HCT116 (cell line): ENCODE results near the gene NKAIN4. TPM values are rescaled to one million over a fixed set of nuclear protein-coding genes. Genes with fewer than 3 reads are reported as not detected.
A peak's percentile ranks its signal among the peaks of the same experiment; 100 is the strongest.

ENCODE experiments used
- ATAC-seq: fragments of 200-7000 bp; cut with Tn5 transposase; 2 replicates; pipeline ENCODE4 v1.9.1; 2020; ENCODE audit warnings: mild to moderate bottlenecking, moderate library complexity
- BruUV-seq: library from RNA; stranded (reverse); fragments of 400-500 nt; replicated peaks from 2 replicates; lab custom pipeline; 2021; lab: Mats Ljungman, UMichigan
- CTCF ChIA-PET: fragments of 300-600 bp; sonication (Branson Sonifier 250); formaldehyde crosslinking; loops from one replicate; lab custom pipeline; 2021; ENCODE audit warnings: antibody characterized with exemption; lab: Charles Lee
- POLR2A ChIA-PET: fragments of 300-600, 350-600 bp; sonication (Branson Sonifier 250); formaldehyde crosslinking; loops from one replicate; lab custom pipeline; 2021; ENCODE audit warnings: antibody characterized with exemption; lab: Charles Lee
- RAD21 ChIA-PET, 2 experiments: fragments of 300-600 bp; sonication (Branson Sonifier 250); formaldehyde crosslinking; loops; one replicate each; lab custom pipeline; 2023; ENCODE audit warnings: low total read pairs in 2 of 2; ENCODE audit not compliant: uncharacterized antibody in 2 of 2, unreplicated experiment in 2 of 2, low non-redundant PET in 1 of 2; lab: Charles Lee
- DNase-seq: peaks from one replicate; pipeline ENCODE4 v3.0.0-alpha.2; 2010; ENCODE audit warnings: low read depth, low spot score
- H2AFZ ChIP-seq: fragments of 200-600 bp; shearing (Covaris generic), sonication (generic); 2 replicates; pipeline ENCODE4 v1.6.1; 2017; ENCODE audit warnings: low read depth, mixed run types, mixed read lengths, antibody characterized with exemption, low read length; ENCODE audit not compliant: poor library complexity, severe bottlenecking
- H3K27ac ChIP-seq: 2 replicates; pipeline ENCODE4 v1.5.1; 2012; ENCODE audit warnings: low read depth, low read length
- H3K27me3 ChIP-seq: fragments of 200-600 bp; sonication (generic); 2 replicates; pipeline ENCODE4 v1.6.1; 2016; ENCODE audit warnings: mixed run types, low read length, mixed read lengths; ENCODE audit not compliant: insufficient read depth
- H3K36me3 ChIP-seq, 2 experiments: fragments of 200-500 bp in 1 of 2; fragments of 200-600 bp in 1 of 2; sonication (Bioruptor generic) in 1 of 2; sonication (generic) in 1 of 2; 2 replicates each; pipeline versions ENCODE4 v1.5.1 to v1.6.1; 2014 to 2016; ENCODE audit warnings: low read length in 2 of 2, inconsistent platforms in 1 of 2, mixed read lengths in 1 of 2, mixed run types in 1 of 2; ENCODE audit not compliant: insufficient read depth in 2 of 2, control insufficient read depth in 1 of 2
- H3K4me1 ChIP-seq, 2 experiments: fragments of 200-600 bp in 1 of 2; sonication (generic) in 1 of 2; 2 replicates each; pipeline versions ENCODE4 v1.5.1 to v1.6.1; 2012 to 2017; ENCODE audit warnings: low read length in 2 of 2, inconsistent platforms in 1 of 2, mild to moderate bottlenecking in 1 of 2, mixed read lengths in 1 of 2, mixed run types in 1 of 2, moderate library complexity in 1 of 2; ENCODE audit not compliant: insufficient read depth in 2 of 2, control insufficient read depth in 1 of 2
- H3K4me2 ChIP-seq: fragments of 200-600 bp; sonication (generic); 2 replicates; pipeline ENCODE4 v1.6.1; 2017; ENCODE audit warnings: mixed run types, low read length, mixed read lengths
- H3K4me3 ChIP-seq, 2 experiments: fragments of 200-600 bp in 1 of 2; sonication (generic) in 1 of 2; replicated peaks in 1 of 2; 2 replicates each; pipeline ENCODE4 v1.5.1; 2011 to 2016; ENCODE audit warnings: low read length in 2 of 2, control low read depth in 1 of 2, low read depth in 1 of 2, mild to moderate bottlenecking in 1 of 2, mixed read lengths in 1 of 2, mixed run types in 1 of 2
- H3K79me2 ChIP-seq: fragments of 200-600 bp; sonication (generic); 2 replicates; pipeline ENCODE4 v1.6.1; 2017; ENCODE audit warnings: mild to moderate bottlenecking, mixed run types, low read length, moderate library complexity, mixed read lengths; ENCODE audit not compliant: insufficient read depth
- H3K9ac ChIP-seq: fragments of 200-600 bp; sonication (generic); 2 replicates; pipeline ENCODE4 v1.6.1; 2016; ENCODE audit warnings: low read length, mixed read lengths
- H3K9me2 ChIP-seq: fragments of 200-600 bp; sonication (generic), shearing (Covaris generic); 2 replicates; pipeline ENCODE4 v1.6.1; 2017; ENCODE audit warnings: mixed run types, mild to moderate bottlenecking, moderate library complexity; ENCODE audit not compliant: insufficient read depth
- H3K9me3 ChIP-seq, 2 experiments: fragments of 200-500 bp in 1 of 2; fragments of 200-600 bp in 1 of 2; sonication (Bioruptor generic) in 1 of 2; sonication (generic) in 1 of 2; 2 replicates each; pipeline ENCODE4 v1.6.1; 2014 to 2017; ENCODE audit warnings: low read length in 2 of 2, mixed read lengths in 2 of 2, inconsistent platforms in 1 of 2, low read depth in 1 of 2, mild to moderate bottlenecking in 1 of 2, mixed run types in 1 of 2, moderate library complexity in 1 of 2; ENCODE audit not compliant: control insufficient read depth in 1 of 2, insufficient read depth in 1 of 2
- H4K20me1 ChIP-seq: fragments of 200-600 bp; sonication (generic), shearing (Covaris generic); 2 replicates; pipeline ENCODE4 v1.6.1; 2017; ENCODE audit warnings: mixed run types, mild to moderate bottlenecking, moderate library complexity; ENCODE audit not compliant: insufficient read depth
- CBX3 ChIP-seq: IDR thresholded peaks from 2 replicates; pipeline ENCODE4 v1.6.1; 2012; ENCODE audit warnings: low read depth
- CEBPB ChIP-seq: IDR thresholded peaks from 2 replicates; pipeline ENCODE4 v1.6.1; 2012; ENCODE audit warnings: low read depth
- EGR1 ChIP-seq: IDR thresholded peaks from 2 replicates; pipeline ENCODE4 v1.6.1; 2012; ENCODE audit warnings: low read depth
- ELF1 ChIP-seq: IDR thresholded peaks from 2 replicates; pipeline ENCODE4 v1.6.1; 2012; ENCODE audit warnings: low read depth, borderline replicate concordance
- JUND ChIP-seq: IDR thresholded peaks from 2 replicates; pipeline ENCODE4 v1.6.1; 2012
- POLR2A ChIP-seq: IDR thresholded peaks from 2 replicates; pipeline ENCODE4 v1.7.0; 2011; ENCODE audit warnings: borderline replicate concordance; ENCODE audit not compliant: insufficient read depth, insufficient read length; ENCODE audit errors: extremely low read depth
- POLR2AphosphoS5 ChIP-seq: IDR thresholded peaks from 2 replicates; pipeline ENCODE4 v1.6.1; 2011; ENCODE audit warnings: mild to moderate bottlenecking, low read depth, low read length, moderate library complexity
- RAD21 ChIP-seq: IDR thresholded peaks from 2 replicates; pipeline ENCODE4 v1.6.1; 2012; ENCODE audit warnings: low read depth, mild to moderate bottlenecking
- ZFX ChIP-seq: fragments of 450-650 bp; IDR thresholded peaks from 2 replicates; pipeline ENCODE4 v1.6.1; 2017
- ZNF274 ChIP-seq: fragments of 200-500 bp; sonication (Bioruptor generic); IDR thresholded peaks from 2 replicates; pipeline ENCODE4 v1.6.1; 2014; ENCODE audit warnings: mild to moderate bottlenecking, low read depth, low read length, inconsistent platforms
- intact Hi-C: fragments of 100-400 bp; cut with micrococcal nuclease; formaldehyde crosslinking; loops from 2 replicates; pipeline ENCODE4 v1.10.0; 2022
- total RNA-seq: library from RNA; stranded (reverse); gene quantifications from one replicate; pipeline ENCODE4 v1.2.1, GENCODE V29; 2021; ENCODE audit not compliant: unreplicated experiment
- TF ChIP-seq, protein P1 (sequence below), 3 experiments: fragments of 200-600 bp in 1 of 3; sonication (generic) in 1 of 3; IDR thresholded peaks in 2 of 3; conservative IDR thresholded peaks in 1 of 3; 2 replicates each; pipeline ENCODE4 v1.5.1; 2012 to 2017; ENCODE audit warnings: low read depth in 2 of 3, low read length in 2 of 3, antibody characterized with exemption in 1 of 3, borderline replicate concordance in 1 of 3, control low read depth in 1 of 3, mild to moderate bottlenecking in 1 of 3, mixed read lengths in 1 of 3, mixed run types in 1 of 3, moderate library complexity in 1 of 3; ENCODE audit not compliant: insufficient read depth in 1 of 3
- TF ChIP-seq, protein P2 (sequence below): IDR thresholded peaks from 2 replicates; pipeline ENCODE4 v1.6.1; 2012; ENCODE audit warnings: low read depth

Gene NKAIN4
- total RNA-seq, 1 experiment from 2014 or later: not detected

DNA sequence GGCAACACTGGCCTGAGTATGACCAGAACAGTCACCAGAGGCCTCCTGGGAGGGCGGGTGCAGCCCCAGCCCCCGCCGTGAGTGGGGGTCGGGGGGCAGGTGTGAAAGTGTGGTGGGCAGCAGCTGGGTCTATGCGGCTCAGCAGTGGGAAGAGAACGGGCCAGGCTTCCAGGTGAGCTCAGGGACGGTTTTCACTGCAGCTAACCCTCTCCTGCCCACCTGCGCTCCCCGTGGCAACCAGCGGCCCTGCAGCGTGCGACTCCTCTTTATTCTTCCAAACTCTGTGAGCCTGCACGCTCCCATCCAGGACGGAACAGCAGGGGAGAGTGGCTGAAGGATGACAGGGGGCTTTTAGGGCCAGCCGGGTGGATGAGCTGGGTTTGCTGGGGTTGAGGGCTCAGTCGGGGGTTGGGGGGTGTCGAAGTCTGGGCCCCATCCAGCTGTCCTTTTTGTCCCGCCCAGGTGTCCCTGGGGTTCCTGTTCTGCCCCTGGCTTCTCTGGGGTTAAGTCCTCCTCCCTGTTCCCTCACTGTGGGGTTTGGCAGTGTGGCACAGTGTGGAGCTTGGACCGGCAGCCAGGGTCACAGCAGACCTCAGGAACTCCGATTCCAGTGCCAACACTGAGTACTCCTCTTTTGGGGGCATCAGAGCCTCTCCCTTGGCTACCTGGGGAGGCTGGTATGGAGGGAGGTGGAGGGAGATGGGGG lies 19.4 kb downstream of the NKAIN4 start:
- ChIA-PET RAD21 (interaction anchor here in 1 of 2 experiments (0.8 to 0.9 kb wide), 2 partner anchors 10 to 11 kb away, joined by 3 read pairs; no protein-coding TSS in a partner anchor), POLR2A (interaction anchor here (1.4 kb wide), 2 partner anchors 11 to 14 kb away, joined by 3 to 9 read pairs; no protein-coding TSS in a partner anchor), CTCF (interaction anchor here (0.6 to 6.2 kb wide), 7 partner anchors 11 to 51 kb away, joined by 3 to 107 read pairs (median 3); no protein-coding TSS in a partner anchor)
- no peaks in the 10 kb centered on the region for H3K79me2 ChIP-seq
- no peaks in the 10 kb centered on the region for H3K9me2 ChIP-seq
- intact Hi-C loops: loop anchor here (5.0 kb wide), 1 partner anchor 37 kb away; the partner anchor contains the start of gene ARFGAP1
- no peaks in the 10 kb centered on the region for H4K20me1 ChIP-seq
- DNase-seq: no peak
- H3K4me3 ChIP-seq: peak overlapping the region; percentile 13 to 29; a peak in 3 of 4 replicates
- H3K9ac ChIP-seq: peak overlapping the region; percentile 32
- peak overlapping the region; percentile 39; the same call in 1 of the 2 replicates for H3K27ac ChIP-seq
- peak; percentile 84 for ATAC-seq
- no peaks in the 10 kb centered on the region for H3K36me3 ChIP-seq
- no peak overlapping the region for H2AFZ ChIP-seq
- H3K9me3 ChIP-seq: no peaks in the 10 kb centered on the region
- TF ChIP-seq POLR2A (no peak), CEBPB (no peak)
- TF ChIP-seq, protein P1, sequence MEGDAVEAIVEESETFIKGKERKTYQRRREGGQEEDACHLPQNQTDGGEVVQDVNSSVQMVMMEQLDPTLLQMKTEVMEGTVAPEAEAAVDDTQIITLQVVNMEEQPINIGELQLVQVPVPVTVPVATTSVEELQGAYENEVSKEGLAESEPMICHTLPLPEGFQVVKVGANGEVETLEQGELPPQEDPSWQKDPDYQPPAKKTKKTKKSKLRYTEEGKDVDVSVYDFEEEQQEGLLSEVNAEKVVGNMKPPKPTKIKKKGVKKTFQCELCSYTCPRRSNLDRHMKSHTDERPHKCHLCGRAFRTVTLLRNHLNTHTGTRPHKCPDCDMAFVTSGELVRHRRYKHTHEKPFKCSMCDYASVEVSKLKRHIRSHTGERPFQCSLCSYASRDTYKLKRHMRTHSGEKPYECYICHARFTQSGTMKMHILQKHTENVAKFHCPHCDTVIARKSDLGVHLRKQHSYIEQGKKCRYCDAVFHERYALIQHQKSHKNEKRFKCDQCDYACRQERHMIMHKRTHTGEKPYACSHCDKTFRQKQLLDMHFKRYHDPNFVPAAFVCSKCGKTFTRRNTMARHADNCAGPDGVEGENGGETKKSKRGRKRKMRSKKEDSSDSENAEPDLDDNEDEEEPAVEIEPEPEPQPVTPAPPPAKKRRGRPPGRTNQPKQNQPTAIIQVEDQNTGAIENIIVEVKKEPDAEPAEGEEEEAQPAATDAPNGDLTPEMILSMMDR (IDR thresholded peaks at IDR 0.05 in 2 of 3, conservative IDR thresholded peaks at IDR 0.05 in 1 of 3; ENCODE audit: borderline replicate concordance in 1 of 3, insufficient read depth in 1 of 3, low read depth in 2 of 3, low read length in 2 of 3): peak in 2 of 3 experiments; percentile 74 to 81; a peak in 4 of 6 replicates
- BruUV-seq: no TSS peak
- H3K4me2 ChIP-seq: peak overlapping the region; percentile 69
- H3K27me3 ChIP-seq: no peaks in the 10 kb centered on the region
- peaks cover 38 to 63% of the 10 kb centered on the region in 2 experiments for H3K4me1 ChIP-seq

DNA sequence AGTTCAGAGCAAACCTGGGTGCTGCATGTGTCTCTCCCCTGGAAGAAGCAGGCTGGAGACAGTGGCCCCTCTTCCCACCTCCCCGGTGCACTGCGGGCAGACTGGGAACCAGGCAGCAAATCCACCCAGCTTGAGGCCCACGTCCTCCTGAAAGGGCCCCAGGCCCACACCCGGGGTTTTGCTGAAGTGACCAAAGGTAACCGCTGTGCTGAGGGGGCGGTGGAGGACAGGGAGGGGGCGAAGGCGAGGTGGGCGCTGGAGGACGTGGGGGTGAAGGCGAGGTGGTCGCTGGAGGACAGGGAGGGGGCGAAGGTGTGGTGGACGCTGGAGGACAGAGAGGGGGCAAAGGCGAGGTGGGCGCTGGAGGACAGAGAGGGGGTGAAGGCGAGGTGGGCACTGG lies 20.3 kb downstream of the NKAIN4 start:
- TF ChIP-seq, protein P2, sequence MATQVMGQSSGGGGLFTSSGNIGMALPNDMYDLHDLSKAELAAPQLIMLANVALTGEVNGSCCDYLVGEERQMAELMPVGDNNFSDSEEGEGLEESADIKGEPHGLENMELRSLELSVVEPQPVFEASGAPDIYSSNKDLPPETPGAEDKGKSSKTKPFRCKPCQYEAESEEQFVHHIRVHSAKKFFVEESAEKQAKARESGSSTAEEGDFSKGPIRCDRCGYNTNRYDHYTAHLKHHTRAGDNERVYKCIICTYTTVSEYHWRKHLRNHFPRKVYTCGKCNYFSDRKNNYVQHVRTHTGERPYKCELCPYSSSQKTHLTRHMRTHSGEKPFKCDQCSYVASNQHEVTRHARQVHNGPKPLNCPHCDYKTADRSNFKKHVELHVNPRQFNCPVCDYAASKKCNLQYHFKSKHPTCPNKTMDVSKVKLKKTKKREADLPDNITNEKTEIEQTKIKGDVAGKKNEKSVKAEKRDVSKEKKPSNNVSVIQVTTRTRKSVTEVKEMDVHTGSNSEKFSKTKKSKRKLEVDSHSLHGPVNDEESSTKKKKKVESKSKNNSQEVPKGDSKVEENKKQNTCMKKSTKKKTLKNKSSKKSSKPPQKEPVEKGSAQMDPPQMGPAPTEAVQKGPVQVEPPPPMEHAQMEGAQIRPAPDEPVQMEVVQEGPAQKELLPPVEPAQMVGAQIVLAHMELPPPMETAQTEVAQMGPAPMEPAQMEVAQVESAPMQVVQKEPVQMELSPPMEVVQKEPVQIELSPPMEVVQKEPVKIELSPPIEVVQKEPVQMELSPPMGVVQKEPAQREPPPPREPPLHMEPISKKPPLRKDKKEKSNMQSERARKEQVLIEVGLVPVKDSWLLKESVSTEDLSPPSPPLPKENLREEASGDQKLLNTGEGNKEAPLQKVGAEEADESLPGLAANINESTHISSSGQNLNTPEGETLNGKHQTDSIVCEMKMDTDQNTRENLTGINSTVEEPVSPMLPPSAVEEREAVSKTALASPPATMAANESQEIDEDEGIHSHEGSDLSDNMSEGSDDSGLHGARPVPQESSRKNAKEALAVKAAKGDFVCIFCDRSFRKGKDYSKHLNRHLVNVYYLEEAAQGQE: no peak
- TF ChIP-seq RAD21: no peak
- TF ChIP-seq ELF1: no peak
- no peak for TF ChIP-seq JUND
- no peak for TF ChIP-seq POLR2A
- no peak for TF ChIP-seq ZNF274
- TF ChIP-seq POLR2AphosphoS5: no peak
- TF ChIP-seq CBX3: no peak
- no peak for TF ChIP-seq EGR1
- no peak for TF ChIP-seq ZFX
- no peak overlapping the region for H3K4me3 ChIP-seq
- H3K9me3 ChIP-seq: no peaks in the 10 kb centered on the region
- ATAC-seq: no peak
- CTCF ChIA-PET: interaction anchor here (1.4 to 6.2 kb wide), 3 partner anchors 10 to 19 kb away, joined by 3 to 107 read pairs (median 5); no protein-coding TSS in a partner anchor
- no peaks in the 10 kb centered on the region for H3K27me3 ChIP-seq
- H3K9ac ChIP-seq: no peak overlapping the region
- no peaks in the 10 kb centered on the region for H3K79me2 ChIP-seq
- H3K9me2 ChIP-seq: no peaks in the 10 kb centered on the region
- H3K4me2 ChIP-seq: peak overlapping the region; percentile 80
- H2AFZ ChIP-seq: no peak overlapping the region
- RAD21 ChIA-PET: no interaction called here
- H3K4me1 ChIP-seq: peaks cover 38 to 63% of the 10 kb centered on the region in 2 experiments
- H4K20me1 ChIP-seq: no peaks in the 10 kb centered on the region
- H3K36me3 ChIP-seq: no peaks in the 10 kb centered on the region
- no peak for DNase-seq
- no TSS peak for BruUV-seq
- intact Hi-C loops: loop anchor here (5.0 kb wide), 1 partner anchor 38 kb away; the partner anchor contains the start of gene ARFGAP1
- no peak overlapping the region; the same call in 1 of the 2 replicates for H3K27ac ChIP-seq
- POLR2A ChIA-PET: interaction anchor here (1.4 to 2.2 kb wide), 2 partner anchors 10 kb away, joined by 9 to 11 read pairs; no protein-coding TSS in a partner anchor
